GM19438 (cell line): ENCODE results near the gene ARIH1.
"Not testable (repeated sequence)": the region's sequence is repeated elsewhere in the genome, so short reads cannot be mapped to it uniquely, and the experiment has no call there.

Source experiments
- ATAC-seq: cut with Tn5 transposase; IDR thresholded peaks from one replicate; pipeline ENCODE4 v1.9.1; 2021; ENCODE audit warnings: low read depth; ENCODE audit not compliant: unreplicated experiment

The ARIH1 gene

GRCh38 chr15:72592097-72592496 lies 118.0 kb downstream of the ARIH1 start:
- no peak for ATAC-seq

GRCh38 chr15:72592676-72593075 lies 118.5 kb downstream of the ARIH1 start:
- ATAC-seq, result no peak

- no peak for ATAC-seq
Observed at GRCh38 chr15:72593838-72594237, 119.7 kb downstream of the ARIH1 start.

GRCh38 chr15:72599855-72600464 lies 125.8 kb downstream of the ARIH1 start:
- no peak for ATAC-seq

GRCh38 chr15:72604794-72605193 lies 130.7 kb downstream of the ARIH1 start:
- no peak for ATAC-seq

GRCh38 chr15:72608084-72608483 lies 134.0 kb downstream of the ARIH1 start:
- not testable (repeated sequence) for ATAC-seq

- no peak for ATAC-seq
Observed at GRCh38 chr15:72609862-72610261, 135.7 kb downstream of the ARIH1 start.

- ATAC-seq, result not testable (repeated sequence)
Observed at GRCh38 chr15:72612324-72612723, 138.2 kb downstream of the ARIH1 start.

- no peak for ATAC-seq
Observed at GRCh38 chr15:72614810-72615532, 140.8 kb downstream of the ARIH1 start.

- ATAC-seq, result not testable (repeated sequence)
Observed at GRCh38 chr15:72615533-72616233, 141.6 kb downstream of the ARIH1 start.

GRCh38 chr15:72616491-72617210 lies 142.5 kb downstream of the ARIH1 start:
- no peak for ATAC-seq

GRCh38 chr15:72623854-72624253 lies 149.7 kb downstream of the ARIH1 start:
- ATAC-seq, result not testable (repeated sequence)

- ATAC-seq, result not testable (repeated sequence)
Observed at GRCh38 chr15:72626153-72626552, 152.0 kb downstream of the ARIH1 start.

- not testable (repeated sequence) for ATAC-seq
Observed at GRCh38 chr15:72628249-72629067, 154.3 kb downstream of the ARIH1 start.

GRCh38 chr15:72629068-72629570 lies 155.0 kb downstream of the ARIH1 start:
- not testable (repeated sequence) for ATAC-seq

- not testable (repeated sequence) for ATAC-seq
Observed at GRCh38 chr15:72636519-72637282, 162.6 kb downstream of the ARIH1 start.

- ATAC-seq, result not testable (repeated sequence)
Observed at GRCh38 chr15:72639759-72640483, 165.8 kb downstream of the ARIH1 start.

- ATAC-seq, result not testable (repeated sequence)
Observed at GRCh38 chr15:72642271-72642670, 168.1 kb downstream of the ARIH1 start.
